ENCODE results near the gene CLDND1.

- TF ChIP-seq POLR2A (IDR thresholded peaks at IDR 0.05) = no peak
- TF ChIP-seq CTCF (IDR thresholded peaks at IDR 0.05) = no peak
Observed at GRCh38 chr3:98531622-98532274, 9.0 kb upstream of the CLDND1 start, which contains the start of gene GPR15.
